A549 (cell line): Measurements from ENCODE around the gene GPR183.

ENCODE experiments used
- EP300 ChIP-seq, 2 experiments: fragments of >200 bp; sonication (Bioruptor Twin); formaldehyde crosslinking; IDR thresholded peaks; 2 replicates in 1 of 2; 3 replicates in 1 of 2; pipeline ENCODE4 v1.6.1; 2016 to 2017
- ESRRA ChIP-seq: fragments of 150-350 bp; IDR thresholded peaks from 2 replicates; pipeline ENCODE4 v1.6.1; 2014; ENCODE audit warnings: mild to moderate bottlenecking, low read length, borderline replicate concordance
- RARB ChIP-seq: fragments of 250-450 bp; sonication (Bioruptor Pico); IDR thresholded peaks from 2 replicates; pipeline ENCODE4 v1.8.0; 2021; ENCODE audit warnings: mild to moderate bottlenecking, moderate library complexity
- TF ChIP-seq, protein P1 (sequence below): fragments of >200 bp; sonication (Bioruptor Twin); formaldehyde crosslinking; IDR thresholded peaks from 3 replicates; pipeline ENCODE4 v1.5.1; 2016
- TF ChIP-seq, protein P2 (sequence below): fragments of 250-450 bp; sonication (Bioruptor Pico); IDR thresholded peaks from 2 replicates; pipeline ENCODE4 v1.5.0; 2021; ENCODE audit warnings: mild to moderate bottlenecking, moderate library complexity, borderline replicate concordance

DNA sequence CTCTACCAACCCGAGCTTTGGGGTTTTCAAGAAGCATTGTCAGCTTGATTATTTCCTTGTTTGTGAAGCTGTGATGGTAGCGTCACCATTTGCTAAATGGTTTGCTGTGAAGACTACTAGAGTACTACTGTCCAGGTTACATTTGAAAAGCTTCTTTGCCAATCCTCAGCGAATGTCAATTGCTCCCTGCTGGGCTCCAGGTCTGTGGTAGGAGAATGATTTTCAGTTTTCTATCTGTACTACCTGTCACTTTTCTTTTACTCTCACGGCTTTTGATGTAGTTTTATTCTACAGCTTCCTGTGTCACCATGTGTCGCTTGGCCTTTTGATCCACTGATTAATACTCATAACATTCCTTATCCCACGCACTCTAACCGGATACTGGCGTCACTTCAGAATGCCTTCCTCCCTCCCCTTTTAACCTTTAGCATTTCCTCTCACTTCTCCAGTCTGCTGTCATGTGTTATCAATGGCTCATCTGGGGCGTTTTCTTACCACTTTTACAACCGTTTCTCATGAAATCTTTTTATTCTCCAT lies 7.5 kb upstream of the GPR183 start:
- TF ChIP-seq ESRRA (no peak), RARB (CRISPR knock-in tag) (no peak), EP300 (IDR thresholded peaks at IDR 0.05) (no peak)
- TF ChIP-seq, protein P1, sequence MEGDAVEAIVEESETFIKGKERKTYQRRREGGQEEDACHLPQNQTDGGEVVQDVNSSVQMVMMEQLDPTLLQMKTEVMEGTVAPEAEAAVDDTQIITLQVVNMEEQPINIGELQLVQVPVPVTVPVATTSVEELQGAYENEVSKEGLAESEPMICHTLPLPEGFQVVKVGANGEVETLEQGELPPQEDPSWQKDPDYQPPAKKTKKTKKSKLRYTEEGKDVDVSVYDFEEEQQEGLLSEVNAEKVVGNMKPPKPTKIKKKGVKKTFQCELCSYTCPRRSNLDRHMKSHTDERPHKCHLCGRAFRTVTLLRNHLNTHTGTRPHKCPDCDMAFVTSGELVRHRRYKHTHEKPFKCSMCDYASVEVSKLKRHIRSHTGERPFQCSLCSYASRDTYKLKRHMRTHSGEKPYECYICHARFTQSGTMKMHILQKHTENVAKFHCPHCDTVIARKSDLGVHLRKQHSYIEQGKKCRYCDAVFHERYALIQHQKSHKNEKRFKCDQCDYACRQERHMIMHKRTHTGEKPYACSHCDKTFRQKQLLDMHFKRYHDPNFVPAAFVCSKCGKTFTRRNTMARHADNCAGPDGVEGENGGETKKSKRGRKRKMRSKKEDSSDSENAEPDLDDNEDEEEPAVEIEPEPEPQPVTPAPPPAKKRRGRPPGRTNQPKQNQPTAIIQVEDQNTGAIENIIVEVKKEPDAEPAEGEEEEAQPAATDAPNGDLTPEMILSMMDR = no peak
- TF ChIP-seq, protein P2, sequence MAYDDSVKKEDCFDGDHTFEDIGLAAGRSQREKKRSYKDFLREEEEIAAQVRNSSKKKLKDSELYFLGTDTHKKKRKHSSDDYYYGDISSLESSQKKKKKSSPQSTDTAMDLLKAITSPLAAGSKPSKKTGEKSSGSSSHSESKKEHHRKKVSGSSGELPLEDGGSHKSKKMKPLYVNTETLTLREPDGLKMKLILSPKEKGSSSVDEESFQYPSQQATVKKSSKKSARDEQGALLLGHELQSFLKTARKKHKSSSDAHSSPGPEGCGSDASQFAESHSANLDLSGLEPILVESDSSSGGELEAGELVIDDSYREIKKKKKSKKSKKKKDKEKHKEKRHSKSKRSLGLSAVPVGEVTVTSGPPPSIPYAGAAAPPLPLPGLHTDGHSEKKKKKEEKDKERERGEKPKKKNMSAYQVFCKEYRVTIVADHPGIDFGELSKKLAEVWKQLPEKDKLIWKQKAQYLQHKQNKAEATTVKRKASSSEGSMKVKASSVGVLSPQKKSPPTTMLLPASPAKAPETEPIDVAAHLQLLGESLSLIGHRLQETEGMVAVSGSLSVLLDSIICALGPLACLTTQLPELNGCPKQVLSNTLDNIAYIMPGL = no peak
